GM12891 (cell line): ENCODE data around the gene HTR3D.
"Not testable (repeated sequence)": the region's sequence is repeated elsewhere in the genome, so short reads cannot be mapped to it uniquely, and the experiment has no call there.

Experiments
- DNase-seq: peaks from one replicate; pipeline ENCODE4 v3.0.0; 2011; ENCODE audit warnings: low spot score; ENCODE audit not compliant: insufficient read length
- FAIRE-seq: peaks from 2 replicates; lab custom pipeline; 2011; peaks lifted over from hg19 to GRCh38; lab: Jason Lieb, UNC
- PAX5 ChIP-seq: IDR thresholded peaks from 2 replicates; pipeline ENCODE4 v1.6.1; 2011; ENCODE audit warnings: low read length, moderate library complexity, mild to moderate bottlenecking; ENCODE audit not compliant: insufficient read depth, severe bottlenecking
- POLR2A ChIP-seq: IDR thresholded peaks from 2 replicates; pipeline ENCODE4 v1.6.1; 2011; ENCODE audit warnings: low read depth, low read length, control low read depth
- POLR2AphosphoS5 ChIP-seq: IDR thresholded peaks from 2 replicates; pipeline ENCODE4 v1.6.1; 2011; ENCODE audit warnings: low read depth, low read length, control low read depth
- POU2F2 ChIP-seq: IDR thresholded peaks from 2 replicates; pipeline ENCODE4 v1.6.1; 2011; ENCODE audit warnings: low read depth, mild to moderate bottlenecking, control low read depth, low read length, moderate library complexity
- SPI1 ChIP-seq: IDR thresholded peaks from 2 replicates; pipeline ENCODE4 v1.6.1; 2011; ENCODE audit warnings: low read depth, low read length, control low read depth
- TAF1 ChIP-seq: IDR thresholded peaks from 2 replicates; pipeline ENCODE4 v1.6.1; 2011; ENCODE audit warnings: low read depth, low read length, control low read depth

The HTR3D gene

GRCh38 chr3:184003187-184003967, 28.2 kb upstream of the HTR3D start:
- DNase-seq = no peak
- no peak for FAIRE-seq
- TF ChIP-seq TAF1 (no peak), SPI1 (no peak), PAX5 (no peak), POLR2AphosphoS5 (no peak), POLR2A (no peak), POU2F2 (no peak)

GRCh38 chr3:184004476-184004875, 27.1 kb upstream of the HTR3D start:
- no peak for TF ChIP-seq POU2F2
- TF ChIP-seq TAF1 = no peak
- no peak for TF ChIP-seq POLR2AphosphoS5
- no peak for TF ChIP-seq PAX5
- no peak for TF ChIP-seq POLR2A
- no peak for TF ChIP-seq SPI1
- FAIRE-seq = no peak
- no peak for DNase-seq

GRCh38 chr3:184005941-184006507, 25.5 kb upstream of the HTR3D start:
- TF ChIP-seq PAX5 (no peak), SPI1 (no peak), POU2F2 (no peak), POLR2AphosphoS5 (no peak), POLR2A (no peak), TAF1 (no peak)
- peak; percentile 61 for FAIRE-seq
- peak; percentile 47 for DNase-seq

GRCh38 chr3:184007143-184007813, 24.3 kb upstream of the HTR3D start:
- FAIRE-seq, DNase-seq: not testable (repeated sequence)

- DNase-seq = no peak
- FAIRE-seq = no peak
- TF ChIP-seq TAF1 = no peak
- no peak for TF ChIP-seq SPI1
- TF ChIP-seq POLR2AphosphoS5 = no peak
- TF ChIP-seq POLR2A = no peak
- TF ChIP-seq POU2F2 = no peak
- no peak for TF ChIP-seq PAX5
Observed at GRCh38 chr3:184008161-184008560, 23.4 kb upstream of the HTR3D start.

- DNase-seq (no peak), FAIRE-seq (no peak)
- TF ChIP-seq PAX5 (no peak), POU2F2 (no peak), POLR2A (no peak), TAF1 (no peak), SPI1 (no peak), POLR2AphosphoS5 (no peak)
Observed at GRCh38 chr3:184011230-184011876, 20.2 kb upstream of the HTR3D start.

- no peak for FAIRE-seq
- TF ChIP-seq SPI1 = no peak
- no peak for TF ChIP-seq TAF1
- no peak for TF ChIP-seq PAX5
- no peak for TF ChIP-seq POU2F2
- no peak for TF ChIP-seq POLR2A
- no peak for TF ChIP-seq POLR2AphosphoS5
- no peak for DNase-seq
Observed at GRCh38 chr3:184011937-184012889, 19.3 kb upstream of the HTR3D start.

- TF ChIP-seq TAF1 (no peak), POLR2AphosphoS5 (no peak), PAX5 (no peak), SPI1 (no peak), POLR2A (no peak), POU2F2 (no peak)
- FAIRE-seq (no peak), DNase-seq (no peak)
Observed at GRCh38 chr3:184015381-184016019, 16.0 kb upstream of the HTR3D start.
